Smooth muscle cell (in vitro differentiated cells): Measurements from ENCODE around the gene CFAP65. TPM values are rescaled to one million over a fixed set of nuclear protein-coding genes. Genes with fewer than 3 reads are reported as not detected.

ENCODE experiments used
- DNase-seq: peaks from one replicate; lab custom pipeline; 2025; ENCODE audit not compliant: unreplicated experiment; lab: John Stamatoyannopoulos, UW
- H2AFZ ChIP-seq: fragments of 200-600 bp; sonication (generic); 2 replicates; pipeline ENCODE4 v1.6.0; 2016; ENCODE audit warnings: antibody characterized with exemption, low read depth, mild to moderate bottlenecking
- H3F3A ChIP-seq: fragments of 200-600 bp; sonication (generic); 2 replicates; pipeline ENCODE4 v1.6.0; 2017; ENCODE audit warnings: antibody characterized with exemption, low read depth
- H3K27ac ChIP-seq: fragments of 200-600 bp; sonication (generic); 2 replicates; pipeline ENCODE4 v1.5.1; 2016; ENCODE audit warnings: low read depth, mild to moderate bottlenecking
- H3K27me3 ChIP-seq: fragments of 200-600 bp; sonication (generic); 2 replicates; pipeline ENCODE4 v1.6.1; 2016; ENCODE audit warnings: low read depth, mild to moderate bottlenecking
- H3K36me3 ChIP-seq: fragments of 200-600 bp; sonication (generic); 2 replicates; pipeline ENCODE4 v1.5.1; 2016; ENCODE audit warnings: low read depth
- H3K4me1 ChIP-seq: fragments of 200-600 bp; sonication (generic); 2 replicates; pipeline ENCODE4 v1.5.1; 2016; ENCODE audit warnings: low read depth
- H3K4me2 ChIP-seq: fragments of 200-600 bp; sonication (generic); 2 replicates; pipeline ENCODE4 v1.6.0; 2016; ENCODE audit warnings: mild to moderate bottlenecking
- H3K4me3 ChIP-seq: fragments of 200-600 bp; sonication (generic); 2 replicates; pipeline ENCODE4 v1.5.1; 2016; ENCODE audit warnings: mild to moderate bottlenecking
- H3K79me2 ChIP-seq: fragments of 200-600 bp; sonication (generic); 2 replicates; pipeline ENCODE4 v1.6.0; 2016; ENCODE audit warnings: low read depth, mild to moderate bottlenecking
- H3K9ac ChIP-seq: fragments of 200-600 bp; sonication (generic); 2 replicates; pipeline ENCODE4 v1.6.0; 2016; ENCODE audit warnings: low read depth
- H3K9me3 ChIP-seq: fragments of 200-600 bp; sonication (generic); replicated peaks from 2 replicates; pipeline ENCODE4 v1.5.1; 2016; ENCODE audit warnings: low read depth
- H4K20me1 ChIP-seq: fragments of 200-600 bp; sonication (generic); 2 replicates; pipeline ENCODE4 v1.6.0; 2016; ENCODE audit warnings: low read depth
- WGBS: methylation state at CpG from one replicate; pipeline ENCODE4 v1.1.7; 2016; ENCODE audit warnings: low lambda C conversion rate; 5-methylcytosine and 5-hydroxymethylcytosine counted together
- polyA plus RNA-seq: library from polyadenylated mRNA; unstranded; fragments of >200 nt; fragmentation: Nextera tagmentation; extraction: Ambion mirVana; gene quantifications from 2 replicates; pipeline ENCODE4 v1.2.1, GENCODE V29; 2016
- total RNA-seq: library from RNA; depleted of rRNA; stranded (reverse); fragments of >200 nt; gene quantifications from 2 replicates; pipeline ENCODE4 v1.2.3, GENCODE V29; 2014
- TF ChIP-seq, protein P1 (sequence below): fragments of 200-600 bp; sonication (generic); IDR thresholded peaks from 2 replicates; pipeline ENCODE4 v1.5.1; 2017; ENCODE audit warnings: borderline replicate concordance, mild to moderate bottlenecking, antibody characterized with exemption; ENCODE audit not compliant: insufficient read depth, poor library complexity, severe bottlenecking

The CFAP65 gene
- total and polyA plus RNA-seq, 2 experiments from 2014 or later: not detected

DNA sequence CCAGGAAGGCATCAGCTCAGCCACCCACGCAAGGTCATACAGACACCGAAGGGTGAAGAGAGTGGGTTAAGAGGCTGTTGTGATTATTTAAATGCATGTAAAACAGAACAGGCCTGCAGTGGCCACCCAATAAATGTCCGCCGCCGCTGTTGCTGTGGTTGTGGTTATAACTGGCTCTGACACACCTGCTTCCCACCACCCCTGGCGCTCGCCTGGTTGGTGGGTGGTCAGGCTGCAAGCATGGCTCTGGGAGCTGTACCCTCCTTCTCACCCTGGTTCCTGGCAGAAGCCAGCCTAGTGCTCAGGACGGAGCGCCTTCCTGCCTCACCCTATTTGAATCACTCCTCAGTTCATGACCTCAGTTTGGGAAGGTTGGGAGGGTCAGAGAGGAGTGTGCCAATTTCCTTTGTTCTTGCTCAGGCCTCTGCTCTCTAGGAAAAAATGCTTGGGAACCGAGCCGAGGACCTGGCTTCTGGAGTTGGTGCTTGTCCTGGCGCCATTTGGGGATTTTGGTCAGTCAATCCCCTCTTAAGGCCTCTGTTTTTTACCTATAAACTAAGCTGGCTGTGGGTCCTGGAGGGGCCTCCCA lies 42.8 kb downstream of the CFAP65 start:
- Histone ChIP-seq H3K27me3 (peaks cover 69% of the 10 kb centered on the region), H4K20me1 (no peaks in the 10 kb centered on the region), H3K79me2 (no peaks in the 10 kb centered on the region), H3K4me1 (peaks cover 26% of the 10 kb centered on the region), H3F3A (no peaks in the 10 kb centered on the region), H3K9ac (no peak overlapping the region), H3K4me3 (no peak overlapping the region), H3K36me3 (no peaks in the 10 kb centered on the region), H3K27ac (no peak overlapping the region), H3K4me2 (no peak overlapping the region), H3K9me3 (no peaks in the 10 kb centered on the region), H2AFZ (no peak overlapping the region)
- DNase-seq: no peak
- 77% methylated on average over 12 of the region's 12 CpGs for WGBS
- TF ChIP-seq, protein P1, sequence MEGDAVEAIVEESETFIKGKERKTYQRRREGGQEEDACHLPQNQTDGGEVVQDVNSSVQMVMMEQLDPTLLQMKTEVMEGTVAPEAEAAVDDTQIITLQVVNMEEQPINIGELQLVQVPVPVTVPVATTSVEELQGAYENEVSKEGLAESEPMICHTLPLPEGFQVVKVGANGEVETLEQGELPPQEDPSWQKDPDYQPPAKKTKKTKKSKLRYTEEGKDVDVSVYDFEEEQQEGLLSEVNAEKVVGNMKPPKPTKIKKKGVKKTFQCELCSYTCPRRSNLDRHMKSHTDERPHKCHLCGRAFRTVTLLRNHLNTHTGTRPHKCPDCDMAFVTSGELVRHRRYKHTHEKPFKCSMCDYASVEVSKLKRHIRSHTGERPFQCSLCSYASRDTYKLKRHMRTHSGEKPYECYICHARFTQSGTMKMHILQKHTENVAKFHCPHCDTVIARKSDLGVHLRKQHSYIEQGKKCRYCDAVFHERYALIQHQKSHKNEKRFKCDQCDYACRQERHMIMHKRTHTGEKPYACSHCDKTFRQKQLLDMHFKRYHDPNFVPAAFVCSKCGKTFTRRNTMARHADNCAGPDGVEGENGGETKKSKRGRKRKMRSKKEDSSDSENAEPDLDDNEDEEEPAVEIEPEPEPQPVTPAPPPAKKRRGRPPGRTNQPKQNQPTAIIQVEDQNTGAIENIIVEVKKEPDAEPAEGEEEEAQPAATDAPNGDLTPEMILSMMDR: no peak

DNA sequence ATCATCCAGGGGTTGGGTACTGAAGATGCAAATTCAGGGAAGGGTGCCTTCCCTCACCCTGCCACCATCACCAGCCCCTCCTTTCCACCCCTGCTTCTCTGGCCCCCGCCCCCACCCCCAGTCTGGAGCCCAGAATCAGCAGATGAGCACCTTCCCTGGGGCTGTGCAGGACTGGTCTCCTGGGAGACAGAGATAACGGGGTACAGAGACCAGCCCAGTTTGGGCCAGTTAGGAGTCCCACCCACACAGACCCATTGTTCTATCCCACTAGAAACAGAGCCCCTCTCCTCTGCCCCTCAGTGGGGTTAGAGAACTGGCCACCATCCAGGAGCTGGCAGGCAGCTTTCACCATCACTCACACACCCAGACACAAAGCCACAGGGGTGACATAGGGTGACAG lies 43.6 kb downstream of the CFAP65 start:
- Histone ChIP-seq H3K4me2 (no peak overlapping the region), H4K20me1 (no peaks in the 10 kb centered on the region), H3K9me3 (no peaks in the 10 kb centered on the region), H3K36me3 (no peaks in the 10 kb centered on the region), H3F3A (no peaks in the 10 kb centered on the region), H3K4me3 (no peak overlapping the region), H3K79me2 (no peaks in the 10 kb centered on the region), H3K9ac (no peak overlapping the region), H3K27me3 (peaks cover 69% of the 10 kb centered on the region), H2AFZ (no peak overlapping the region), H3K4me1 (peaks cover 24% of the 10 kb centered on the region), H3K27ac (no peak overlapping the region)
- WGBS: 59% methylated on average over 2 of the region's 2 CpGs
- DNase-seq: no peak
- TF ChIP-seq, protein P1: no peak

DNA sequence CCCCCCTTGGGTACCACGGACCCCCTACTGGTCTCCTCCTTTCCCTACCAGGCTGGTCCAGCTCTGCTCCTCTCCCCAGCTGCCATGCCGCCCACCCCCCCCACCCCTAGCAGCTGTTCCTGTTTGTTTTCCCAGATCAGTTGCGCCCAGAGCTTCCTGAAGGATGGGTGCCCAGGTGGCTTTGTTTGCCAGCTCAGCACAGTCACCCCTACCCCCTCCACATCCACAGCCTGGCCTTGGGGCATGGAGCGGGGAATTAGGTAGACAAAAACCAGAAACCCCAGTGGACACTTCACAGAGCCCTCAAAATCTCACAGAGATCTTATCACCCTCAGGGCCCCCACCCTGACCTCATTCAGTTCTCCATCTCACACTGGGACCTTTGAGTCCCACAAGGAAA lies 44.4 kb downstream of the CFAP65 start:
- no peaks in the 10 kb centered on the region for H3K9me3 ChIP-seq
- H3K4me3 ChIP-seq: no peak overlapping the region
- no peaks in the 10 kb centered on the region for H3K36me3 ChIP-seq
- peaks cover 69% of the 10 kb centered on the region for H3K27me3 ChIP-seq
- TF ChIP-seq, protein P1: no peak
- DNase-seq: no peak
- no peaks in the 10 kb centered on the region for H4K20me1 ChIP-seq
- H3K27ac ChIP-seq: no peak overlapping the region
- no peak overlapping the region for H3K4me2 ChIP-seq
- peaks cover 22% of the 10 kb centered on the region for H3K4me1 ChIP-seq
- no peak overlapping the region for H3K9ac ChIP-seq
- H3K79me2 ChIP-seq: no peaks in the 10 kb centered on the region
- no peak overlapping the region for H2AFZ ChIP-seq
- 88% methylated on average over 3 of the region's 4 CpGs for WGBS
- no peaks in the 10 kb centered on the region for H3F3A ChIP-seq
